ENCODE data around the gene MTUS2.

DNA sequence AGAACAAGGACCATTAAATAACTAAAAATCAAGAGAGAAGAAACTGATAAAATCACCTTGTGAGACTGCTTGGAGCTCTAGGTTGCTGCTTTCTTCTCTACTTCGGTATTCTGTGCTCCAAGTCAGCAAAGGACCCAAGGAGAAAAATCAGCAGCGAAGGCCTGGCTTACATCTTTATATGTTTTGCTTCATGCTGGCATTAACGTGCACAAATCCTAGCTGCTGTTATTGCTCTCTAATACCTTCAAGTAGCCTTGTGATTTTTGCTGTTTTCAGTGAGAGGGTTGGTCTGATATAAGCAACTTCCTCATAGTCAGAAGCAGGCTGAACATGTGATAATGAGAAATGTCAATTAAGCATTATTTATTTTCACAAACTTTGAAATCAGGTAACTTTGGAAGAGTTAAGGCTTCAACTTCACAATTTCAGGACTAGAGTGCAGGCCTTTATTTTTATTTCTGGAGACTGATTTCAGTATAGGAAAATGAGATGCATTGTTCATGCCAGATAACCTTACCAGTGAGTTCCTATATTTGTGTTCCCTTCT is 410.2 kb downstream of the MTUS2 start:
- TF ChIP-seq, protein P1, sequence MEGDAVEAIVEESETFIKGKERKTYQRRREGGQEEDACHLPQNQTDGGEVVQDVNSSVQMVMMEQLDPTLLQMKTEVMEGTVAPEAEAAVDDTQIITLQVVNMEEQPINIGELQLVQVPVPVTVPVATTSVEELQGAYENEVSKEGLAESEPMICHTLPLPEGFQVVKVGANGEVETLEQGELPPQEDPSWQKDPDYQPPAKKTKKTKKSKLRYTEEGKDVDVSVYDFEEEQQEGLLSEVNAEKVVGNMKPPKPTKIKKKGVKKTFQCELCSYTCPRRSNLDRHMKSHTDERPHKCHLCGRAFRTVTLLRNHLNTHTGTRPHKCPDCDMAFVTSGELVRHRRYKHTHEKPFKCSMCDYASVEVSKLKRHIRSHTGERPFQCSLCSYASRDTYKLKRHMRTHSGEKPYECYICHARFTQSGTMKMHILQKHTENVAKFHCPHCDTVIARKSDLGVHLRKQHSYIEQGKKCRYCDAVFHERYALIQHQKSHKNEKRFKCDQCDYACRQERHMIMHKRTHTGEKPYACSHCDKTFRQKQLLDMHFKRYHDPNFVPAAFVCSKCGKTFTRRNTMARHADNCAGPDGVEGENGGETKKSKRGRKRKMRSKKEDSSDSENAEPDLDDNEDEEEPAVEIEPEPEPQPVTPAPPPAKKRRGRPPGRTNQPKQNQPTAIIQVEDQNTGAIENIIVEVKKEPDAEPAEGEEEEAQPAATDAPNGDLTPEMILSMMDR (conservative IDR thresholded peaks at IDR 0.05 in 1 of 2, IDR thresholded peaks at IDR 0.05 in 1 of 2; ENCODE audit: low read depth in 1 of 2, low read length in 2 of 2), result no peak
- TF ChIP-seq EZH2 (IDR thresholded peaks at IDR 0.05; ENCODE audit: low read length, missing control alignments), result no peak
